H9 (cell line): ENCODE data around the gene IL16. TPM values are rescaled to one million over a fixed set of nuclear protein-coding genes. Genes with fewer than 3 reads are reported as not detected.

ENCODE experiments used
- DNase-seq: peaks from one replicate; pipeline ENCODE4 v3.0.0-alpha.2; 2017
- H2AFZ ChIP-seq: one replicate; pipeline ENCODE4 v1.6.1; 2013; ENCODE audit warnings: mild to moderate bottlenecking, low read length, control low read depth, moderate library complexity
- H2AK5ac ChIP-seq: 2 replicates; pipeline ENCODE4 v1.6.1; 2013; ENCODE audit warnings: low read length, control low read depth, mixed read lengths; ENCODE audit not compliant: insufficient read length
- H2BK120ac ChIP-seq: one replicate; pipeline ENCODE4 v1.6.1; 2013; ENCODE audit warnings: low read depth, mild to moderate bottlenecking, low read length, control low read depth, inconsistent platforms; ENCODE audit not compliant: poor library complexity, severe bottlenecking
- H2BK12ac ChIP-seq: 2 replicates; pipeline ENCODE4 v1.6.1; 2013; ENCODE audit warnings: low read length, control low read depth, mixed read lengths, low read depth; ENCODE audit not compliant: insufficient read length
- H2BK15ac ChIP-seq: 2 replicates; pipeline ENCODE4 v1.6.1; 2013; ENCODE audit warnings: low read depth, low read length, control low read depth
- H2BK20ac ChIP-seq: one replicate; pipeline ENCODE4 v1.6.1; 2013; ENCODE audit warnings: low read depth, mild to moderate bottlenecking, low read length, control low read depth, inconsistent platforms; ENCODE audit not compliant: poor library complexity, severe bottlenecking
- H2BK5ac ChIP-seq: 2 replicates; pipeline ENCODE4 v1.6.1; 2013; ENCODE audit warnings: low read length, control low read depth, mixed read lengths; ENCODE audit not compliant: insufficient read length
- H3K14ac ChIP-seq: 2 replicates; pipeline ENCODE4 v1.6.1; 2013; ENCODE audit warnings: low read length, control low read depth; ENCODE audit not compliant: insufficient read depth
- H3K18ac ChIP-seq: 2 replicates; pipeline ENCODE4 v1.6.1; 2013; ENCODE audit warnings: low read depth, mild to moderate bottlenecking, mixed read lengths, low read length, control low read depth; ENCODE audit not compliant: insufficient read length
- H3K23ac ChIP-seq: 2 replicates; pipeline ENCODE4 v1.6.1; 2013; ENCODE audit warnings: low read length, control low read depth, mixed read lengths, low read depth; ENCODE audit not compliant: insufficient read length
- H3K23me2 ChIP-seq: 2 replicates; pipeline ENCODE4 v1.6.1; 2013; ENCODE audit warnings: low read depth, mild to moderate bottlenecking, mixed read lengths, low read length, control low read depth; ENCODE audit not compliant: insufficient read length, poor library complexity, severe bottlenecking
- H3K27ac ChIP-seq: 2 replicates; pipeline ENCODE4 v1.5.1; 2013; ENCODE audit warnings: low read length, control low read depth, mixed read lengths, low read depth; ENCODE audit not compliant: insufficient read length
- H3K27me3 ChIP-seq: 2 replicates; pipeline ENCODE4 v1.6.1; 2013; ENCODE audit warnings: low read length, control low read depth, inconsistent platforms; ENCODE audit not compliant: insufficient read depth
- H3K4ac ChIP-seq: 2 replicates; pipeline ENCODE4 v1.6.1; 2013; ENCODE audit warnings: low read depth, mild to moderate bottlenecking, control low read depth, inconsistent platforms, low read length, moderate library complexity
- H3K4me1 ChIP-seq: 2 replicates; pipeline ENCODE4 v1.6.1; 2013; ENCODE audit warnings: low read length, control low read depth, inconsistent platforms; ENCODE audit not compliant: insufficient read depth
- H3K4me2 ChIP-seq: 2 replicates; pipeline ENCODE4 v1.6.1; 2013; ENCODE audit warnings: low read length, control low read depth, mixed read lengths; ENCODE audit not compliant: insufficient read length, insufficient read depth
- H3K56ac ChIP-seq: 2 replicates; pipeline ENCODE4 v1.6.1; 2013; ENCODE audit warnings: low read depth, mild to moderate bottlenecking, mixed read lengths, low read length, control low read depth; ENCODE audit not compliant: insufficient read length
- H3K79me1 ChIP-seq: 2 replicates; pipeline ENCODE4 v1.6.1; 2013; ENCODE audit warnings: low read depth, mild to moderate bottlenecking, moderate library complexity, low read length, control low read depth, inconsistent platforms; ENCODE audit not compliant: insufficient read depth, poor library complexity, severe bottlenecking
- H3K79me2 ChIP-seq: 2 replicates; pipeline ENCODE4 v1.6.1; 2013; ENCODE audit warnings: low read length, control low read depth, inconsistent platforms; ENCODE audit not compliant: insufficient read depth
- H3K9ac ChIP-seq: 2 replicates; pipeline ENCODE4 v1.6.1; 2013; ENCODE audit warnings: low read length, control low read depth, mixed read lengths; ENCODE audit not compliant: insufficient read length; ENCODE audit errors: extremely low read depth
- H3K9me3 ChIP-seq: one replicate; pipeline ENCODE4 v1.6.1; 2013; ENCODE audit warnings: low read depth, low read length, inconsistent platforms; ENCODE audit not compliant: control insufficient read depth
- H3T11ph ChIP-seq: one replicate; pipeline ENCODE4 v1.6.1; 2013; ENCODE audit warnings: mild to moderate bottlenecking, low read length, control low read depth, inconsistent platforms
- H4K20me1 ChIP-seq: one replicate; pipeline ENCODE4 v1.6.1; 2013; ENCODE audit not compliant: control insufficient read depth, insufficient read length, insufficient read depth
- H4K5ac ChIP-seq: 2 replicates; pipeline ENCODE4 v1.6.1; 2013; ENCODE audit warnings: low read depth, mild to moderate bottlenecking, mixed read lengths, low read length, control low read depth; ENCODE audit not compliant: insufficient read length
- H4K8ac ChIP-seq: replicated peaks from 2 replicates; pipeline ENCODE4 v1.6.1; 2013; ENCODE audit warnings: low read length, control low read depth, mixed read lengths, low read depth; ENCODE audit not compliant: insufficient read length
- H4K91ac ChIP-seq: 2 replicates; pipeline ENCODE4 v1.6.1; 2013; ENCODE audit warnings: low read depth, mild to moderate bottlenecking, moderate library complexity, mixed read lengths, low read length, control low read depth; ENCODE audit not compliant: insufficient read length
- H3K27ac Mint-ChIP-seq, 3 experiments: 2 replicates in 2 of 3; 3 replicates in 1 of 3; pipeline ENCODE4 v1.8.0; 2020 to 2021; ENCODE audit warnings: mixed read lengths in 3 of 3, mild to moderate bottlenecking in 1 of 3, moderate library complexity in 1 of 3
- H3K27me3 Mint-ChIP-seq: 2 replicates; pipeline ENCODE4 v1.8.0; 2021; ENCODE audit warnings: low read depth, mild to moderate bottlenecking, moderate library complexity, mixed read lengths
- H3K36me3 Mint-ChIP-seq, 3 experiments: 2 replicates in 2 of 3; 3 replicates in 1 of 3; pipeline ENCODE4 v1.8.0; 2020 to 2021; ENCODE audit warnings: low read depth in 3 of 3, mixed read lengths in 3 of 3; ENCODE audit not compliant: insufficient read depth in 1 of 3
- H3K4me1 Mint-ChIP-seq, 2 experiments: 2 replicates each; pipeline ENCODE4 v1.8.0; 2020; ENCODE audit warnings: mixed read lengths in 2 of 2
- H3K4me3 Mint-ChIP-seq, 2 experiments: 2 replicates in 1 of 2; 3 replicates in 1 of 2; pipeline ENCODE4 v1.8.0; 2020 to 2021; ENCODE audit warnings: mild to moderate bottlenecking in 2 of 2, mixed read lengths in 2 of 2, moderate library complexity in 1 of 2
- H3K9me3 Mint-ChIP-seq, 2 experiments: 2 replicates in 1 of 2; 3 replicates in 1 of 2; pipeline ENCODE4 v1.8.0; 2020; ENCODE audit warnings: mild to moderate bottlenecking in 2 of 2, mixed read lengths in 2 of 2, moderate library complexity in 1 of 2
- WGBS: extraction: QIAGEN DNeasy Blood & Tissue Kit; methylation state at CpG from one replicate; pipeline ENCODE4 v1.1.7; 2013; ENCODE audit warnings: missing lambda C conversion rate, low lambda C conversion rate, mixed read lengths; ENCODE audit not compliant: insufficient read length; ENCODE audit errors: extremely low coverage; 5-methylcytosine and 5-hydroxymethylcytosine counted together
- total RNA-seq: library from RNA; stranded (reverse); gene quantifications from 2 replicates; pipeline ENCODE4 v1.2.1, GENCODE V29; 2021
- TF ChIP-seq, protein P1 (sequence below): fragments of 200-600 bp; sonication (generic); conservative IDR thresholded peaks from 3 replicates; pipeline ENCODE4 v1.8.0; 2021; ENCODE audit warnings: antibody characterized with exemption, mild to moderate bottlenecking

The IL16 gene
- total RNA-seq, 1 experiment from 2014 or later = 0.28 TPM

DNA sequence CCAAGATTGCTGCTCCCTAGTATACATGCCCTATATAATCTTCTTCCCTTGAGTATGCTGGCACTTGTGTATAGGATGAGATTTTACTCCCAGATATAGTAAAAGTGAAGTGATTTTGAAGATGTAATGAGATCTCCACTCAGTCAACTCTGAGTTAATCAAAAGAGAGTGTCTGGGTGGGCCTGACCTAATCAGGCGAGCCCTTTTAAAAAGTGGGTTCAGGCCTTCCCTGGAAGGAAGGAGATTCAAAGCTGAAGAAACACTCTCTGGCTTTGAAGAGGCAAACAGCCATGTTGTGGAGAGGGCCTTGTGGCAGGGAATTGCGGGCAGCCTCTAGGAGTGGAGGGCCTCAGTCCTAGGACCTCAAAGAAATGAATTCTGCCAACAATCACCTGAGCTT lies 132.8 kb downstream of the IL16 start:
- Histone ChIP-seq H2BK15ac (no peak overlapping the region), H3K9me3 (no peaks in the 10 kb centered on the region), H4K8ac (no peak overlapping the region), H3K14ac (no peak overlapping the region), H3K23ac (no peak overlapping the region), H3K27me3 (no peaks in the 10 kb centered on the region), H3K4ac (no peak overlapping the region), H2BK12ac (no peak overlapping the region), H2AFZ (no peak overlapping the region), H3K56ac (no peak overlapping the region), H2BK120ac (no peak overlapping the region), H3K4me1 (no peaks in the 10 kb centered on the region), H2AK5ac (no peak overlapping the region), H4K5ac (no peak overlapping the region), H3K23me2 (peaks cover 1% of the 10 kb centered on the region), H3K27ac (no peak overlapping the region), H4K20me1 (no peaks in the 10 kb centered on the region), H3K79me1 (no peaks in the 10 kb centered on the region), H3T11ph (no peak overlapping the region), H3K79me2 (no peaks in the 10 kb centered on the region), H2BK20ac (no peak overlapping the region), H3K4me2 (no peak overlapping the region), H2BK5ac (no peak overlapping the region), H3K9ac (no peak overlapping the region), H3K18ac (no peak overlapping the region), H4K91ac (no peak overlapping the region)
- H3K36me3 Mint-ChIP-seq = no peaks in the 10 kb centered on the region
- H3K27ac Mint-ChIP-seq = no peak overlapping the region
- H3K9me3 Mint-ChIP-seq = no peaks in the 10 kb centered on the region
- H3K27me3 Mint-ChIP-seq = peaks cover 7% of the 10 kb centered on the region
- TF ChIP-seq, protein P1, sequence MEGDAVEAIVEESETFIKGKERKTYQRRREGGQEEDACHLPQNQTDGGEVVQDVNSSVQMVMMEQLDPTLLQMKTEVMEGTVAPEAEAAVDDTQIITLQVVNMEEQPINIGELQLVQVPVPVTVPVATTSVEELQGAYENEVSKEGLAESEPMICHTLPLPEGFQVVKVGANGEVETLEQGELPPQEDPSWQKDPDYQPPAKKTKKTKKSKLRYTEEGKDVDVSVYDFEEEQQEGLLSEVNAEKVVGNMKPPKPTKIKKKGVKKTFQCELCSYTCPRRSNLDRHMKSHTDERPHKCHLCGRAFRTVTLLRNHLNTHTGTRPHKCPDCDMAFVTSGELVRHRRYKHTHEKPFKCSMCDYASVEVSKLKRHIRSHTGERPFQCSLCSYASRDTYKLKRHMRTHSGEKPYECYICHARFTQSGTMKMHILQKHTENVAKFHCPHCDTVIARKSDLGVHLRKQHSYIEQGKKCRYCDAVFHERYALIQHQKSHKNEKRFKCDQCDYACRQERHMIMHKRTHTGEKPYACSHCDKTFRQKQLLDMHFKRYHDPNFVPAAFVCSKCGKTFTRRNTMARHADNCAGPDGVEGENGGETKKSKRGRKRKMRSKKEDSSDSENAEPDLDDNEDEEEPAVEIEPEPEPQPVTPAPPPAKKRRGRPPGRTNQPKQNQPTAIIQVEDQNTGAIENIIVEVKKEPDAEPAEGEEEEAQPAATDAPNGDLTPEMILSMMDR = no peak
- no peak overlapping the region for H3K4me3 Mint-ChIP-seq
- no CpG with 5 or more reads among the region's 2 CpGs for WGBS
- peaks cover 4 to 7% of the 10 kb centered on the region in 2 experiments for H3K4me1 Mint-ChIP-seq
- DNase-seq = no peak
